GM08714 (cell line): ENCODE data around the gene OVOL3.

Experiments used
- H3K4me3 ChIP-seq: fragments of 200-500 bp; sonication (Bioruptor generic); 2 replicates; pipeline ENCODE4 v1.5.1; 2014; ENCODE audit warnings: mild to moderate bottlenecking, low read length, inconsistent platforms
- ZNF274 ChIP-seq: IDR thresholded peaks from 2 replicates; pipeline ENCODE4 v1.6.1; 2012; ENCODE audit warnings: mild to moderate bottlenecking, low read depth, low read length

OVOL3 gene

DNA sequence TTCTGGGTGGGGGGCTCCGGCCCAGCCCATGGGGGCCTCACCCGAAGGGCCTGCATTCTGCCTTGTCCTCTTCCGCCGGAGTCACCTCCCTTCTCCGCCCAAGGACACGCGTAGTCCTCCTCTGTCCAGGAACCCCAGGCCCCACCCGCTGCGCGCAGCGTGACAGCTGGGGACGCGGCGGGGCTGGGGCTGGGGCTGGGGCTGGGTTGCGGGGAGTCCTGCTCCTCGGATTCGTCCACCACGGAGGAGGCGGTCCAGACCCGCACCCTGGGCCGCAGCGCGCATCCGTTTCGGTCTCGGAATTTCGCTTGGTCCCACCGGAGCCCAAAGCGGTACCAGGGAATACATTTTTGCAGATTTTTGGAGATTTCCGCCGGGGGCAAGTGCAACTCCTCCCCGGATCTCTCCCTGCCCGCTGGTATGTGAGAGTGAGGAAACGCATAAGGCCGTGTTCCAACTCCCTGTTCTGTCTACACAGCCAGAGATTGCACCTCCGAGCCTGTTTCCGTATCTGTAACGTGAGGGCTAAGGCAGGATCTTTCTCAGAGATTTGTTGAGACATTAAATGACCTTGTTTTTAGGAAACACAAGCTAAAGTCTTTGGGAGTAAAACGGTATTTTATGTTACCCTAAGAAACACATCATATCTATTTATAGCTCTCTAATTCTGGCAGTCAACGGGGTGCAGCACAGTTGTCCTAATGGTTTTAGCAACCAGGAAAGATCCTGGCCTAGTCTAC is 41.6 kb downstream of the OVOL3 start, which contains the start of gene COX7A1:
TSS of gene COX7A1 (minus strand) at position 96 of the 740 bp plus-strand sequence. CDS start at position 56, 40 bp downstream.
- H3K4me3 ChIP-seq = no peak within 1 kb of the TSS
- TF ChIP-seq ZNF274 = no peak

DNA sequence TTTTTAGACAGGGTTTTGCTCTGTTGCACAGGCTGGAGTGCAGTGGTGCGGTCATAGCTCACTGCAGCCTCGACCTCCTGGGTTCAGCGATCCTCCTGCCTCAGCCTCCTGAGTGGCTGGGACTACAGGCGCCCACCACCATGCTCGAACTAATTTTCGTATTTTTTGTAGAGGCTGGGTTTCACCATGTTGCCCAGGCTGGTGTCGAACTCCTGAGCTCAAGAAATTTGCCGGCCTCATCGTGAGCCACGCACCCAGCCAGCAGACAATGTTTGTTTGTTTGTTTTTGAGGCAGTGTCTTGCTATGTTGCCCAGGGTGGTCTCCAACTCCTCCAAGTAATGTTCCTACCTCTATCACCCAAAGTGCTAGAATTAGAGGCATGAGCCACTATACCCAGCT is 42.2 kb downstream of the OVOL3 start:
- no peak for TF ChIP-seq ZNF274

GRCh38 chr19:36160821-36161596 is 50.1 kb downstream of the OVOL3 start:
- no peak for TF ChIP-seq ZNF274

More for the DNA sequence above, 42.2 kb downstream of the OVOL3 start:
- no peak overlapping the region for H3K4me3 ChIP-seq

More at GRCh38 chr19:36160821-36161596, 50.1 kb downstream of the OVOL3 start:
- H3K4me3 ChIP-seq = no peak overlapping the region
